Fibroblast of skin of back (primary cell): ENCODE results near the gene ZFHX3.

Experiments
- DNase-seq: peaks from one replicate; pipeline ENCODE4 v3.0.0-alpha.2; 2013

Gene ZFHX3

DNA sequence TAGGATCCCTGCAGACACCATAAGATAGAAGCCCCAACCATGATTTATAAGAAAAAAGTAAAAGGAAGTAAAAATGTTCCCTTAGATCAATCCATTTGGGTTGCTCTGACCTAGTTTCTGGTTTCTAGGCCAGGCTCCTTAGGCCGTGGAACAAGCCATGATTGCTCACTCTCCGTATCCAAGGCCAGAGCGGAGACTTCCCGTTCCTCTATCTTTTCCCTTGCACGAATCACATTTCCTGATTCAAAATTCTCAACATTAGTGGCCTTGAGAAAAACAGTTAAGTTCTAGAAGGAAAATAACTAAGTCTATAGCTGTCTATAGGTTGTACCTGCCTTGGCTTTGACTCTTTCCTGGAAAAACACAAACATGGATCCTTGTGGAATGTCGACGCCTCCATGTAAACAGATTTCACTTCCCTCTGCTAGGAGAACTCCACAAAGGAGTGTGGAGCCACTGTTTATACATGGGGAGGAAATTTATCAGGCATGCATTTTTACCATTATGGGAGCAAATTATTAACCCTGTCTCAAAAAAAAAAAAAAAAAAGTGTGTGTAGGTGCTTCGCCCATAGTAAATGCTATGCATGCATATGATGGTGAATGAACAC lies 149.6 kb downstream of the ZFHX3 start:
- no peak for DNase-seq

DNA sequence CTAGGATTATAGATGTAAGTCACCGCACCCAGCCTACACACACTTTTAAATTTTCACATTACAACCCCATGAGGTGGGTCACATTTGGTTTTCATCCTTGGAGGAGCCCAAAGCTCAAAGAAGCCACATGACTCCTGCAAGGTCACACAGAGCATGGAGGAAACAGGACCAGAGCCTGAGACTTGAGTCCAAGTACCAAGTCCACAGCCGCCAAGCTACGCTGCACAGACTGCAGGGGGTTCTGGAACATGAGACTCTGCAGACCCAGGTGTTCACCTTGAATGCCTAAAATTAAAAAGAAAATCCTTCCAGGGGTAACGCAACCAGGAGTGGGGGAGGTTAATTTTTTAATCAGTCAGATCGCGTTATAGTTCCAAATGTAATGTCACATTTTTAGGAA lies 150.2 kb downstream of the ZFHX3 start:
- no peak for DNase-seq

GRCh38 chr16:72896485-72897118 lies 151.3 kb downstream of the ZFHX3 start:
- no peak for DNase-seq

GRCh38 chr16:72895951-72896350 lies 152.0 kb downstream of the ZFHX3 start:
- DNase-seq, result peak; percentile 34

DNA sequence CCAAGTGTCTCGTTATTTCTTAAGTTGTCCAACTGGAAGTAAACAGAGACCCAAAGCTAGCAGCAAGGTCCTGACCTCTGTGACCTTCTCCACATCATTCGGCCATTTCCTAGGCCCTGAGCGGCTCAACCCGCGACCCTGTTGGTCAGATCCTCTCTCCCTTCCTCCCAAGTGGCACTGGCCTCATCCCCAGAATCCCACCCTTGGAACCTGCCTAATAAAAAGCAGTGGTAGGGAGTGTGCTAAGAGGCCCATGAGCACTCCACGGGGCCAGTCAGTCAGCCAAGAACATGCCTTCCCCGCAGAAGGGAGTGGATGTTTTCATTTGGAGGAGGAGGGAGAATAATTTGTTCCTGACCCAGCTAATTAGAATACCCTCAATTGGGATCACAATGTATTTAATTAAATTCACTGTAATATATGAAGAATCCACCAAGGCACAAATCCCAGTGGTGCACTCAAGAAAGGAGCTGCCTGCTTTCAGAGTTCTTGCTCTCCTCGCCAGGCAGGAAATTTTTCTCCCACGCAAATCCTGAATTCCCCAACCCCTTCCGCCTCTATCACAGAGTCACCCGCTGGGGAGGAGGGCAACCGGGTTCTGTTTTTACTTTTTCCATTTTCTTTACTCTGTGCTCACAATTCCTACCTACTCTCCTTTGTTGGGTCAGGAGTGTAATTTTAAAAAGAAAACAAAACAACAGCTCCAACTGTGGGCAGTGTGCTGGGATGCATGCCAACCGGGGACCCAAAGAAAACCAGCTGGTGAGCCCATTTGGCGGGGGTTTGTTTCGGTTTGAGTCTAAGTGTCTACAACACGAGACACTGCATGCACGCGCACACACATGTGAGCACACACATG lies 153.4 kb downstream of the ZFHX3 start:
- DNase-seq, result peak; percentile 57

GRCh38 chr16:72891291-72892227 lies 156.4 kb downstream of the ZFHX3 start:
- no peak for DNase-seq

DNA sequence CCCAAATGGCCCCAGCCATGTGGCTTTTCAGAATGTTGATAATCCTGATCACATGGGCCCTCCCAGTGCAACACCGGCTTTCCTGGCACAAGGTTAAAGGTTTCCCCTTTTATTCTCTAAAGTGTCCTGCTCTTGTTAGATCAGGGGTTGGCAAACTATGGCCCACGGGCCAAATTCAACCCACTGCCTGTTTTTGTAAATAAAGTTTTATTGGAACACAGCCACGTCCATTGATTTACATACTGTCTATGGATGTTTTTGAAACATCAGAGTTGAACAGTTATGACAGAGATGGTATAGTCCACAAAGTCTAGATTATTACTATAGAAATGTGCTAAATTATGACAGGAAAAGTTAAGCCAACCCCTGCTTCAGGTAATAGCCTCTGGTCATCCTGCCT lies 157.3 kb downstream of the ZFHX3 start:
- DNase-seq, result no peak

GRCh38 chr16:72889616-72890582 lies 158.0 kb downstream of the ZFHX3 start:
- DNase-seq, result no peak

GRCh38 chr16:72887537-72887936 lies 160.4 kb downstream of the ZFHX3 start:
- no peak for DNase-seq

DNA sequence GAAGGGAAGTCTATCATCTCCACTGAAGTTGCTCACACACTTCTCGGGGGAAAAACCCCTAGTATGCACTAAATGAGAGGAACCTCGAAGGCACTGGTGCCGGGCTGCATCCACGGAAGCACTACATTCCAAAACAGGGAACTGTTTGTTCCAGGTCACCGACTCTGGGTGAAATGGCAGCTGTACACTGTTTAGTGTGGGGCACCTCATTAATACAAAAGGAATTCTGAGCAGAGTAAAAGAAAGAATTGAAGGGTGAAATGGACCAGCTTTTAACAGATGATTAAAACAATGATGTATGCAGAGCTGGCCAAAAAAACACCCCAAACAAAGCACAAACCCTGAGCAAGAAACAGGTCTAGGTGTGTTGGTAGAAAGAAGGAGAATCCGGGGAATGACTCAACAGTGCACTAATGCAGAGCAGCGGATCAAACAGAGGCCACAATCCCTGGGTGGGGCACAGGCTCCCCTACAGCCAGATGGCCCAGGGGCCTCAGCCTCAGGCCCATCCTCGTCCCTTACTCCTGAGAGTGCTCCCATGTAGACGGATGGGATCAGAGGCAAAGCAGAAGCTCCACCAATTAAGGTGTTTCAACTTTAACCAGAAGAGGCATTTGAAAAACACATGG lies 161.5 kb downstream of the ZFHX3 start:
- DNase-seq, result no peak

GRCh38 chr16:72884573-72884972 lies 163.4 kb downstream of the ZFHX3 start:
- no peak for DNase-seq

- peak; percentile 62 for DNase-seq
Observed at GRCh38 chr16:72884037-72884436, 163.9 kb downstream of the ZFHX3 start.

DNA sequence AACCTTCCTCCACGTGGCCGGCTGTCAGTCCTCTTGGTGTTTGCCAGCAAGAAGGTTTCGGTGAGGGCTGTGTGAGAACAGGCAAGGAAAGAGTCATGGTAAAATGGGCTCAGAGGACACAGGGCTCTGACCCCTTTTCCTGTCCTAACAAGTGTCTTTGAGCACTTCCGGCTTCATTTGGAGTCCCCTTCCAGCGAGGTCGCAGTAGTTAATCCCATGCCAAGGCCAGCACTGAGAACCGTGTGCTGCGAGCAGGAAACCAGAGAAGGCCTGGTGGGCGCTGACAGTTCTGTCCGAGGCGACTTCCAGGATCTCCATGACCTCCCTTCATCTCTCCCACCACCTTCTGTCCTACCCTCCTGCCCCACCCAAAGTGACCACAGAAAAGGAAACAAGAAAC lies 168.1 kb downstream of the ZFHX3 start:
- DNase-seq, result no peak

- peak; percentile 67 for DNase-seq
Observed at GRCh38 chr16:72878301-72879269, 169.3 kb downstream of the ZFHX3 start.

DNA sequence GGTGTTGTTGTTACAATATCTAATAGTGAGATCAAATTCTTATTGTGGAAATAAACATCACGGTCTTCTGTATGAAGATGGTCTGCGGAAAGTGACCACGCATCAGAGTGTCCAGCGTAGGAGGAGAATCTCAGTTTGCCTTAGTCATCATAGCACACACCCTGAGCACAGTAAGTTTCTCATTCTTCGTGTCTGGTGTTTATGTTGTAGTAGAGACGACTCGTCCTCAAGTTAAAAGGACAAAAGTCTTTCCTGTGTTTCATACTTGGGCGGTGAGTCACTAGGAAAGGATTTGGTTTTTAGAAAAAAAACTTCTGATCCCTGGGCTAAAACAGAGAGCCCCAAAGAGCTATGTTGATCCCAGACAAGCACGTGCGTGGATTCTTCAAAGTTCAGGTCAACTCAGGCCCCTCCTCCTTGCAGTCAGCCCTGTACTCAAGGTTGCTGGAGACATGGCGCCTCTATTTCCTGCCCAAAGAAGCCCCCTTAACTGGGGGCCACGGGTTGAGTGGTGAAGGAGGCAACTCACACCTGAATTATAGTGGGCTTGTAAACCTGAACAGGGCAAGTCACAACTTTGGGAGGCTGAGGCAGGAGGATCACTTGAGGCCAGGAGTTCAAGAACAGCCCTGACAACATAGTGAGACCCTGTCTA lies 170.4 kb downstream of the ZFHX3 start:
- DNase-seq, result peak; percentile 98

- DNase-seq, result peak; percentile 62
Observed at GRCh38 chr16:72876981-72877373, 171.0 kb downstream of the ZFHX3 start.

DNA sequence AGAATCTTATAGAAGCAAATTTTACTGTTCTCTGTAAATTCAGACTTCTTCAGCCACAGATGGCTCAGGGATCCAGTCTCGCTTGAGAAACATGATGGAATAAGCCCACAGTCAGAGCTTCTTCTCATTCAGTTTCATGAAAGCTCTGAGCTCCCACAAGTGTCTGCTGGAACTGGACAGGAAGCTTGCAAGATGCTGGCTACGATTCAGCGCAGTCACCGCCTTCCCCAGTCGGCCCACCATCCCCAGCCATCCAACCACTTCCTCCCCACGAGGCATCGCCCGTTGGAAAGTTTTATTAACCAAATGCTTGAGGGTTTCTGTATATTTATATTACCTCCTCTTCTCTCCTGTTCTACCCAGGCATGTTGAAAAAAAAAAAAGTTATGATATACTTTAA lies 171.7 kb downstream of the ZFHX3 start:
- peak; percentile 94 for DNase-seq

DNA sequence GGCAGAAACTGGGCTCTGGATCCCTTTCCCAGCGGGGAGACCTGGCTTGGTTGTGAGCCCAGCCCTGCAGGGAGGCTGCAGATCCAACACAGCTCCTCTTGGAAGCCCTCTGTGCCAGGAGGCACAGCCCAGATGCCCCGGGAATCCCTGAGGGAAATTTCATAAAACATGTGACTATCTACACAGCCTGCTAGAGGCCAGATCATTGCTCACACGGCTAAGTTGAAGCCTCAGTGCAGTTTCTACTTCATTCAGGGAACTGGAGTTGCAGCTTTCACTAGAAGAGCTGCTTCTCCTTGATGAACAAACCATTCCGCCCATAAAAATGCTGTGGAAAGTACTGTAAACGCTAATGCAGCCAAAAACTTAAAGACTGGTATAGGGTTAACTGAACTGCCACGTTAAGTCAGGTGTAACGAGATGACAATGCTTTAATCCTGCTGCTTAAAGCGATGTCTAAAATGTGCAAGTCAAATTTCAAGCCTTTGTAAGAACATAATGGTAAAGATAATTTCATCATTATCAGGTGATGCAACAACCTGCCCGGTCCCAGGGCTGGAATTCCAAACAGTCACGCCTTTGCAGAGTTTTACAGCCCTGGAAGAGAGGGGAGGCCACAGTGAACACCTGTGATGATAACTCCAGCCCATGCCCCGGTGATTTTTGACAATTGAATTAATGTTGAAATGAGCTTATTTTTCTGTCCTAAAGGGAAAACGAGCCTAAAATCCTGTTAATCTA lies 172.5 kb downstream of the ZFHX3 start:
- no peak for DNase-seq
